Epidermal melanocyte (primary cell): ENCODE data around the gene GNMT.
A peak's percentile ranks its signal among the peaks of the same experiment; 100 is the strongest.
"Not testable (repeated sequence)": the region's sequence is repeated elsewhere in the genome, so short reads cannot be mapped to it uniquely, and the experiment has no call there.

Experiments
- DNase-seq: peaks from one replicate; pipeline ENCODE4 v3.0.0; 2011; ENCODE audit warnings: low spot score; ENCODE audit not compliant: insufficient read length

Gene GNMT

DNA sequence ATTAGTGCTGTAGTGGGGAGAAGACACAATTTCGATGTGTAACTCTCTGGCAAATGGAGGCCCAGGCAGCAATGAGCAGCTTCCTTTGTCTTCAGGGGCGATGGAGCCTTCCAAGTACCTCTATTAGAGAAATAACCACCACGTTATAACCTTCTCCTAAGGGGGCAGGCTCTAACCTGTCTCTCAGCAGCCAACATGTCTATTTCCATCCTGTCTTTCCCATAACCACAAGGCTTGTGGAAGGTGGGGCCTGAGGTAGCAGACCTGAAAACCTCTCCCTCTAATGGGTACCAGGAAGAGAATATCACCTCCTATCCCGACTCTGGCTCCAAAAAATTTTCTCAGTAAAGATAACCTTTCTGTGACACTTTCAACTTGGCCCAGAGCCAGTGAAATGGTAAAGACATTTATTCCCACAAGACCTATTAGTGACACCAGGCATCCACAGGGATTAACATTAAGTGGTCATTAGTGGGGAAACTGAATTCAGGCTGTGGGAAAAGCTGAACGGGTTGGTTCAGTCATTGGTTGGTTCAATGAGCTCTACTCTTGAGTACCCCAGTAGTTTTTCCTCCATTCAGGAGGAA lies 14.5 kb downstream of the GNMT start:
- no peak for DNase-seq

DNA sequence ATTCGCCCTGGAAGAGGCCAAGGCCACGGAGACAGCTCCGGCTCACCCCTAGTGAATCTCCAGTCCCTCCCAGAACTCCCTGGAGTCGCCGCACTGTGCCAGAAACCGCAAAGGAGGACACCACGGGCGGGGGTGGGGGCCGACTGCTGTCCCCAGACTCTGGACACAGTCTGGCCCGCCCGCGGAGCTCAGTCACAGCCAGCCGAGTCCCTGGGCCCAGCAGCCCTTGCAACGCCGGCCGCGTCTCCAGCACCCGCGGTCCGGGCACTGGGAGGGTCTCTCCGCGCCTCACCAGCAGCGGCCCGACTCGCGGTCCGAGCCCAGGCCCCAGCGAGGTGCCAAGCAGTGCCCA lies 17.9 kb downstream of the GNMT start:
- DNase-seq: no peak

DNA sequence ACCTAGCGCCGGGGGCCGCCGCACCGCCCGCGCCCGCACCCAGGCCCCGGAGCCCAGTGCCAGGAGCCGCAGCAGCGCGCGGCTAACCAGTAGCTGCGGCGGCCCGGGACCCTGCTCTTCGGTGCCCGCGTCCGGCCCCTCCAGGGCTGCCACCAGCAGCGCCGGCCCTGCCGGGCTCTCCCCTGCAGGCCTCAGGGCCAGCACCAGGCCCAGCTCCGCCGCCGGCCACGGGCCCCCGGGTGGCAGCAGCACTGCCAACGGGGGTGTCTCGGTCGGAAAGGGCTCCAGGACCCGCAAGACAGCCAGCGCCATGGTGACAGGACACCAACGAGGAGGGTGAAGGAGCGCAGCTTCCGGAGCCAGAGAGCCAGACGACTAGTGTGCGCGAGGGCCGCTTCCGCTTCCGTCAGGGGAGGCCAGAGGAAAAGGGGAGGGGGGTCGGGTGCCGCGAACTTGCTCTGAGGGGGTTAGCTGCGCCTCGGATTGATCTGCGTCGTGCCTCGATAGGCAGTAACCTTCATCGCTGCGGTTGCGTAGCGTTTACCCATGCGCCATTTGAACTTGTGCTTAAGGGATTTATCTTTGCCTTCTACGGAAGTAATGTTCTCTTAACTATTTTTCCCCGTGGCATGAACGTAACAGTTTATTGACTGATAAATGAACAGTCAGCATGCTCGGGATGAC lies 18.4 kb downstream of the GNMT start, which contains the start of gene PEX6:
PEX6 (minus strand) TSS at position 343 of the 684 bp plus-strand sequence; CDS start at position 312, 31 bp downstream.
- DNase-seq: peak; percentile 82

DNA sequence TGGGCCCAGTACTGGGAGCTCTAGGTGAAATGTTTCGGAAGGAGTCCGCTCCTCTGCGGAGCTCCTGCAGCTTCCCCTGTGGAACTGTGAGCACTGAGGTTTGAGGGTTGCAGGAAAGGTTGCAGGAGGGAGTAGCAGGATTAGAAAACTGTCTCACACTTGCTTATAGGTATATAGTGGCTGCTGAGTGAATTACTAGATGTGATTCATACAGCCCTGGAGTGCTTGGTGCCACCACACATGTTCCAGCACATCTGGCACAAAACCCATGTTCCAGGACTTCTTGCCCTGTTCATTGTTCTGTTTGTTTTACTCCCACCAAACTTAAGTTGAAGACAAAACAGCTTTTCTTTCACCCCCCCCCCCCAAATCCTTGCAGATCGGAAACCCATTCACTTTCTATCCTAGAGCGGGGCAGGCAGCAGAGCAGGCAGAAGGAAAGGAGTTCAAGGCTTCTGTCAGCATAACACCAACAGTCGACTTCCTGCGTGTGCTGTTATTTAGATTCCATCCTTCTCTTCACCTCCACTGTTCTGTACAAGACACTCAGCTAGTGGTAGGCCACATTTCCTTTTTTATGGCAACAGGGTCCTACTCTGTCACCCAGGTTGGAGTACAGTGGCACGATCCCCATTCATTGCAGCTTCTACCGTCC lies 19.1 kb downstream of the GNMT start:
- DNase-seq: no peak

DNA sequence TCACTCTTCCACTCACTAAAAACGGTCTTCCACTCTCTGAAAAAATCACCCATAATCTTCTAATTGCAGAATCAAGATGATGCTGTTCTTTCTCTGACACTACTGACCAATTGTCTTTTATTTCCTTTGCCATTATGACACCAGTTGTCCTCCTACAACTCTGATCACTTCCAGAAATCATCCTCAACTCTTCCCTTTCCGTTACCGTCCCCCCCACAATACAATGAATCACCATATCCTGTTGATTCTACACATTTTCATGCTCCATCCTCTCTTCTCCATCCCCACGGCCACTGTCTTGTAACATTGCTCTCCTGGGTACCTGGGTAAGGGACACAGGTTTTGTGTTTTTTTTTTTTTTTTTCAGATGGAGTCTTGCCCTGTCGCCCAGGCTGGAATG lies 21.3 kb downstream of the GNMT start:
- no peak for DNase-seq

DNA sequence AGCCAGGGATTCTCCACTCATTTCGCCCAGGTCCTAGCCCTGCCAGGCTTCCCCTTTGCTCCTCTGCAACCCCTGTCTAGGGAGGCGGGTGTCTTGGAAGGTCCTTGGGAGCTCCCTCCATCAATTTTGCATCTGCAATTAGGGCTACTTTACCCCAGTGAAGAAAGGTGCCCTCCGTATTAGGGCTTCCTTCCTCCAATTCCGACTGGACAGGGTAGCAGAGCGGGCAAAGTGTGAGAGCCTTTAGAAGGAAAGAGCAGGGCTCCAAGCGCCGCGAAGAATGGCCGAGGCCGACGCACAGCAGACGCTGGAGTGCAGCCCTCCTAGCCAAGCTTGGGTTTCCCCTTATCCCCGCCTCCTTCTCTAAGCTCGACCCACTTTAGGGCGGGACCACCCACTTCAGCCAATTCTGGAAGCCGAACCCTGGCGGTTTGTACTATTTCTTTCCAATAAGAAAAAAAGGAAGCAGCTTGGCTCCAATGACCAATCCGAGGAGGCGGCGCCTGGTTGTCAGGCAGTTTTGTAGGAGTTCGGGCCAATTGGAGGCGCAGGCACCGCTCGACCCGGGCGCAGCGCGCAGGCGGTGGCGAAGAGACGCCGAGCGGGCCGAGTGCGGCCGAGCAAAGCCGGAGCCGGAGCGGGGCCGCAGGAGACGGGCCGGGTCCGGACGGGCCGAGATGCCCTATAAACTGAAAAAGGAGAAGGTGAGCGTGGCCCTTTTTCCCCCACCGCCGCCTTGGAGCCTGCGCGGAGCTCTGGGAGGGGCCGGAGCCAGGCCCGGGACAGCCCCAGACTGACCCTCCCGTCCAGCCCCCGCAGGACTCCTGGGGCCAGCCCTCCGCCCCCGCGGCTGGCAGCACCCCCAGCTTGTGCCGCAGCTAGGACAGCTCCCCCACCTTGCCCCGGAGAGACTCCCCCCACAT lies 23.7 kb downstream of the GNMT start, which contains the start of gene PPP2R5D:
PPP2R5D (plus strand) TSS at position 570 of the 923 bp plus-strand sequence; CDS start at position 678, 108 bp downstream.
- peak; percentile 98 for DNase-seq

DNA sequence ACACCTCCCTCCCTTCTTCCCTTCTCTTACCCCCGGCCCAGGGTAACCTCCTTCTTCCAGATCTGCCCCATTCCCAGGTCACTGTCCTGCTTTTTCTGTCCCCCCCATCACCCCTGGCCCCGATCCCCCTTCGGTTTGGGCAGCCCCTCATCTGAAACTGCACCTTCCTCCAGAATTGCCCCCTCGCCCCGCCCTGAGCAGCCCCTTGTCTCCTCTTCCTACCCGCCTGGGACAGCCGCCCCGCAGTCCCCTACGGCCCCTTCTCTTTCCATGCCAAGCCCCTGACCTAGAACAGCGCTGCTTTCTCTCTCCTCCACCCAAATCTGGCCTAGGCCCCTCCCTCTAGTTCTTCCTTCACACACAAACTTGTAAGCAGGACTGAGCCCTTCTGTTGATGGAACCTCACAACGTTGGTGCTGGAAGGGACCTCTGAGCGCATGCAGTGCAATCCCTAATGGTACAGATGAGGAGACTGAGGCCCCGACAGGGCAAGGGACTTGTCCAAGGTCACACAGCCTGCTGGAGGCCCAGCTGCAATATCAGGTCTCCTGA lies 24.4 kb downstream of the GNMT start:
- DNase-seq: no peak

DNA sequence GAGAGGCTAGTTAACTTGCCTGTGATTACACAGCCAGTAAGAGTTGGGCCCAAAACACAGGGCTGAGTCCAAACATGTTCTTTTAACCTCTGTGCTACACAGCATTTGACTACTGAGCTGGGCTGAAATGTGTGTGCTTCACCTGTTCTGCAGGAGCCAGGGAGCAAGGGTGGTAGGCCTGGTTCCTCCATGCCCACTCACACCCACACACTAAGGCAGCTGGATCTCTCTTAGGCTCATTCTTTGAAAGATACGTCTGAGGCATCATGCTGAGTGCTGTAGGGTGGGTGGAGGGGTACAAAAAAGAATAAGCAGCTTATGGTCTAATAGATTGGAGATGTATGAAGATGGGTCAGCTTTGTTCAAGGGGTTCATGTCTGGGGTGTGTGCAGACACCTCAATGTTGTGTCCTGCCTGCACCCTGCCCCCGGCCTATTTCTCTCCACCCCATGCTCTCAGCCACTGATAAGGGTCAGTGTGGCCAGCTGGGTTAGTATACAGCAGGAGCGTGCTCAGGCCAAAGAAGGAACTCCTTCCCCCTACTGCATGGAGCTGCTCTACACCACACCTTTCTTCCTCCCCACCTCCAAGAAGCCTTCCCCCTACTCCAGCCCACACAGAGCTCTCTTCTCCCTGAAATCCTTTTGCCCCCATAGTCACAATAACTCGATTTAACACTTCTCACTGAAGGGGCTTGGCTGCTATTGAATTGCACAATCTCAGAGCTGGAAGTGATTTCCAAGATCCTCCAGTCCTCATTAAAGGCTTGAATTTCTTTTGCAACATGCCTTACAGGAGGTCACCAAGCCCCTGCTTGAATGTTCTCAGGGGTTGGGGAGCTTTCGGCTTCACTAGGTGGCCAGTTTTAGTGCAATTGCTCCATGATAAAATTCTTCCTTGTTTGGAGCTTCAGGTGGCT lies 27.2 kb downstream of the GNMT start:
- DNase-seq: no peak

DNA sequence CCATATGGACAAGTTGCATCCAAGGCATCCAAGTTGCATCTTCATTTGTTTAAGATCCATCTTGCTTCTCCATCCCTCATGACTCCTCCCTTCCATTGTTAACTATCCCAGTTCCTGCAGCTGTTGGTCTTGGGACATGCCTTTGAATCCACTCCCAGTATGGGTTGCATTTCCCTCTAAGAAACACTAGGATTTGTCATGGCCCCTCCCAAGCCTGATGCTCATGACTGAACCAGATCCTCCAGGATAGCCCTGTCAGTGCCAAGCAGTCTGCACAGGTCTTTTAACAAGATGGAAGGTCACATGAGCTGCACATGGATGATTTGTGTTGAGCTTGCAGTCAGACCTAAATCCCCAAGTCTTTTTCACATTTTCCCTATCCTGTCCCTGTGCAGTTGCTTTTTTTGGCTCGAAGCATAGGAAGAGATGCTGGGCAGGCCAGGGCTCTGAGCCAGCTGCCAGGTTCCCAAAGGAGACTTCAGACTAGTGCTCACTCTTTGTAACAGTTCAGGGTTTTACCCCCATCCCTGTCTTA lies 28.0 kb downstream of the GNMT start:
- no peak for DNase-seq

DNA sequence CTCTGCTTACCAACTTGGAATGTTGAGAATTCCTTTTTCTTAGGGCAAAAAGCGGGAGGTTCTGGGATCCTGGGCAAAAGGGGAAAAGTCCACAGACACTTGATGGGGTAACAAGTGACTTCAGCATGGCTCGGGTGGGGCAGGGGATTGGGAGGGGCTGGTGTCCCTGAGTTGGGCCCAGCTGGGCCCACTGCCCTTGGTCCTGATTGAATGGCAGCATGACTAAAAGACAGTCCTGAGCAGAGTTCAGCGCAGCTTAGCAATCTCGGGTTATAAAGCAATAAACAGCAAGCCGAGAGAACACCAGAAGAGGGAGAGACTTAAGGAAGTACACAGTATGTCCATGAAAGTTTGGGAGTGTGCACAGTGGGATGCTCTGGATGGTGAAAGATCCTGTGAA lies 29.4 kb downstream of the GNMT start:
- DNase-seq: no peak

DNA sequence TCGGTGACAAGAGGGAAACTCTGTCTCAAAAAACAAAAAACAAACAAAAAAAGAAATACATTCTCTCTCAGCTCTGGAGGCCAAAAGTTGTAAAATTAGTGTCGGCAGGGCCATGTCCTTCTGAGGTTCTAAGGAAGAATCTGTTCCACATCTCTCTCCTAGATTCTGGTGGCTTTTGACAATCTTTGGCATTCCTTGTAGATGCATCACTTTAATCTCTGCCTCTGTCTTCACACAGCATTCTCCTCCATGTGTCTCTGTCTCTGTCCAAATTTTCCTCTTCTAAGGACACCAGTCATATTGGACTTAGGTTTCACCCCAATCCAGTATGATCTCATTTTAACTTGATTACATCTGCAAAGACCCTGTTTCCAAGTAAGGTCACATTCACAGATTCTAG lies 32.9 kb downstream of the GNMT start:
- no peak for DNase-seq

DNA sequence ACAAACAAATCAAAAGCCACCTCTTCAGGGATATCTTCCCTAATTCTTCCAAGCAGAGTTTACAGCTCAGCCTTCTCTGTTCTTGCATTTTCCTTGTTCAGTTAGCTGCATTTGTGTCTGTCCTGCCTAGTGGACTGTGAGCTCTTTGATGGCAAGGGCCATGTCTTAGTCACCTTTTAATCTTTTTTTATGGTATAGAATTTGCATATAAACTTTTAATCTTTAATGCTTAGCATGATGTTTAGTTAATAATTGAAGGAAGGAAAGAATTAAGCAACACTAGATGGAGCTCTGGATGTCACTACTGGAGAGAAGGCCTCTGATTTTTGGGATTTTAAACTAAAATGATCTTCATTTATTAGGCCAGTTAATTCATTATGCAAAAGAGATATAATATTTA lies 36.0 kb downstream of the GNMT start:
- no peak for DNase-seq

DNA sequence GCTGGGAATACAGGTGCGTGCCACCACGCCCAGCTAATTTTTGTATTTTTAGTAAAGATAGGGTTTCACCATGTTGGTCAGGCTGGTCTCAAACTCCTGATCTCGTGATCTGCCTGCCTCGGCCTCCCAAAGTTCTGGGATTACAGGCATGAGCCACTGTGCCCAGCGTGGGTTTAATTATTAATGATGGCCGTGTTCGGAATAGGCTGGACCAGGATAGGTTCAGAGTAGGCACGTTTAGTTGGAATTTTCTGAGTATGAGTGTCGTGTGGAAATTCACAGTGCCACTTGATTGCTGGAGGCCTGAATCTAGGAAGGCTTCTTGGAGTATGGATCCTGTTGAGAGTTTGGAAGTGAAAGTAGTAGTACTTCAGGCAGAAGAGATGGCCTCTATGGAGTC lies 37.7 kb downstream of the GNMT start:
- DNase-seq: not testable (repeated sequence)

DNA sequence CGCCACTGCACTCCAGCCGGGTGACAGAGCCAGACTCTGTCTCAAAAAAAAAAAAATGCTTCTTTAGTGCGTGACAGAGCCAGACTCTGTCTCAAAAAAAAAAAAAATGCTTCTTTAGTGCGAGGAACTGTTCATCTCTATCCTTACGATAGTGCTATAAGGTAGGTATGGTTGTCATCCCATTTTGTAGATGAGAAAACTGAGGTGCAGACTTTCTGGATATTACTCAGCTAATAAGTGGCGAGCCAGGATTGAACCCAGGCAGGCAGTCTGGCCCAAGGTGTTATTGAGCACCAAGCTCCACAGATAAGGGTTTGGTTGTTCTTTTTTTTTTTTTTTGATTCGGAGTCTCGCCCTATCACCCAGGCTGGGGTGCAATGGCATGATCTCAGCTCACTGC lies 41.3 kb downstream of the GNMT start:
- DNase-seq: no peak

DNA sequence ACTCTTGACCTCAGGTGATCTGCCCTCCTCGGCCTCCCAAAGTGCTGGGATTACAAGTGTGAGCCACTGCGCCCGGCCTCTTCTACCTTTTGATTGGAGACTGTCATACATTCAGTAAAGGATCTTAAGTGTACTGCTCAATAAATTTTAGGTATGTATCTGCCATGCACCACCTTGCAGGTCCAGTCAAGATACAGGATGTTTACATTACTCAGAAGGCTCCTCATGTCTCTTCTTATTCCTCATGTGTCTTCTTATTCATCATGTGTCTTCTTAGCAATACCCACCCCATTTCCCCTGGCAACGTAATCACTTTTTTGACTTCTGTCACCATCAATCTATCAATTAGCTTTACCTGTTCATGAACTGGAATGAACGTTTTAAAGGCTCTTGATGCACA lies 45.3 kb downstream of the GNMT start:
- no peak for DNase-seq

DNA sequence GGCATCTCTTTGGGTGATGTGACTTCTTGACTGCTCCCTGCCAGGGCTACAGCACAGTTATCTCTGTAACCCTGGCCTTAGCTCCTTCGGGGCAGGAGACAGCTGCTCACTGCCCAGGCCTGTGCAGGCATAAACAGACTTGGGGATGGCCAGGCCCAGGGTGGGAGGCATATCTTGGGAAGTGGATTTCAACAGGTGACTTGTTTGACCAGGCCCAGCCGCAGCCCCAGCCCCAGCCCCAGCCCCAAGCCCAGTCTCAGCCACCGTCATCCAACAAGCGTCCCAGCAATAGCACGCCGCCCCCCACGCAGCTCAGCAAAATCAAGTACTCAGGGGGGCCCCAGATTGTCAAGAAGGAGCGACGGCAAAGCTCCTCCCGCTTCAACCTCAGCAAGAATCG lies 45.7 kb downstream of the GNMT start:
- DNase-seq: no peak

DNA sequence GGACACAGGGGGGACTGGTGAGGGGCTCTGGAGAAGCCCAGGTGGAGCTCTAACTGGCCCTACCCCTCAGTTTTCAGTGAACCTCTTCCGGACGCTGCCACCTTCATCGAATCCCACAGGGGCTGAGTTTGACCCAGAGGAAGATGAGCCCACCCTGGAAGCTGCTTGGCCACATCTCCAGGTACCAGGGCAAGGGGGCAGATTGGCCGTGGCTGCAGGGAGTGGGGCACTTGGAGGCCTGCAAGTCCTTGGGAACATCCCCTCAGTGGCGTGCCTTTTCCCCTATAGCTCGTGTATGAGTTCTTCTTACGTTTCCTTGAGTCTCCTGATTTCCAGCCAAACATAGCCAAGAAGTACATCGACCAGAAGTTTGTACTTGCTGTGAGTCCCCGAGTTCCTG lies 46.6 kb downstream of the GNMT start:
- DNase-seq: no peak

DNA sequence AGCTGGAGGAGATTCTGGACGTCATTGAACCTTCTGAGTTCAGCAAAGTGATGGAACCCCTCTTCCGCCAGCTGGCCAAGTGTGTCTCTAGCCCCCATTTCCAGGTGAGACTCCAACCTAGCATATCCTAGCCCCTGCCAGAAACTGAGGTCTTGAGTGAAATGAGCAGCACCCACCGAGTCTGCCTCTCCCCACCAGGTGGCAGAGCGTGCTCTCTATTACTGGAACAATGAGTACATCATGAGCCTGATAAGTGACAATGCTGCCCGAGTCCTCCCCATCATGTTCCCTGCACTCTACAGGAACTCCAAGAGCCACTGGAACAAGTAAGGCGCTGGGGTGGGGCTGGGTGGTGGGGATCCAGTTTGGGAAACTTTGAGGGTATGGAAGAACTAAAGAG lies 48.6 kb downstream of the GNMT start:
- no peak for DNase-seq

DNA sequence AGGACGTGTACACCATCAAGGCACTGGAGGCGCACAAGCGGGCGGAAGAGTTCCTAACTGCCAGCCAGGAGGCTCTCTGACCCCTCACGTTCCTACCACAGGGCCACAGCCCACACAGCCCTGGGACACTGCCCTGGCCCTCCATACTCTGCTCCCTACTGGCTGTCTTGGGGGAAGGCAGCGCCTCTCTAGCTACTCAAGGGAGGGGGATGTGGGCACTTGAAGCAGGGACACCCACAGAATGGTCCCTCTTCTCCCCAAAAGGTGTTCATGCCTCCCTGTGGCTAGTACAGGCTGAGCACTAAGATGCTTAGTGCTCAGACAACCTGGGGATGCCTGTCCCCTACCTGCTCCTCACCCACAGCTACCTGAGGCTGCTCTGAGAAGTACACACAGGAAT lies 50.7 kb downstream of the GNMT start:
- no peak for DNase-seq

DNA sequence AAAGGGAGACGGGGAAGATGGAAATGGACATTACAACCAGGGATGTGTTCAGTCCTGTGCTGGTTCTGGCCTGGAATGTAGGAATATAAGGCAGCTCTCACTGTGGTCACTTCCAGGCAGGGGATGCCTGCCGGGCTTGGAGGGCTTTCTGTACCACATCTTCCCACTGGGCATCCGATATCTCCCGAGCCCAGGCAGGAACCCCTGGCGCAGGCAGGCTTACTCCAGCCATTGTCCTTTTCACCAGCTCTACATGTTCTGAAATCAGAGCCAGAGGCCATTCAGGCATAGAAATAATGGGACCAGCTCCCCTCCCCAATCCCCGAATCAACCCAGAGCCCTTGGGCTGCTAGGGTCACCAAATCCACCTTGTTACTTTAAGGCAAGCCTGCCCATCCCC lies 51.8 kb downstream of the GNMT start:
- no peak for DNase-seq
